MM.1S (cell line): ENCODE measurements around the gene MRPS21.

Experiments
- DNase-seq: peaks from one replicate; pipeline ENCODE4 v3.0.0-alpha.2; 2015
- H2AFZ ChIP-seq: fragments of 300-600 bp; sonication (generic); 2 replicates; pipeline ENCODE4 v1.6.0; 2016; ENCODE audit warnings: antibody characterized with exemption, low read length
- H3F3A ChIP-seq: fragments of 300-600 bp; sonication (generic); 2 replicates; pipeline ENCODE4 v1.6.1; 2016; ENCODE audit warnings: mild to moderate bottlenecking, antibody characterized with exemption, low read length, moderate library complexity, mixed read lengths; ENCODE audit not compliant: insufficient read depth
- H3K27ac ChIP-seq: fragments of 300-600 bp; sonication (generic); 2 replicates; pipeline ENCODE4 v1.5.1; 2016; ENCODE audit warnings: mild to moderate bottlenecking, low read length
- H3K27me3 ChIP-seq: fragments of 300-600 bp; sonication (generic); replicated peaks from 2 replicates; pipeline ENCODE4 v1.6.0; 2016; ENCODE audit warnings: low read length; ENCODE audit not compliant: insufficient read depth
- H3K36me3 ChIP-seq: fragments of 300-600 bp; sonication (generic); replicated peaks from 2 replicates; pipeline ENCODE4 v1.6.1; 2016; ENCODE audit warnings: mild to moderate bottlenecking, low read length, mixed read lengths; ENCODE audit not compliant: insufficient read depth
- H3K4me1 ChIP-seq: fragments of 300-600 bp; sonication (generic); 2 replicates; pipeline ENCODE4 v1.6.1; 2016; ENCODE audit warnings: low read length, mixed read lengths
- H3K4me2 ChIP-seq: fragments of 300-600 bp; sonication (generic); 2 replicates; pipeline ENCODE4 v1.6.0; 2016; ENCODE audit warnings: low read depth, low read length
- H3K4me3 ChIP-seq: fragments of 300-600 bp; sonication (generic); 2 replicates; pipeline ENCODE4 v1.5.1; 2016; ENCODE audit warnings: low read length, mixed read lengths
- H3K79me2 ChIP-seq: fragments of 300-600 bp; sonication (generic); 2 replicates; pipeline ENCODE4 v1.6.1; 2016; ENCODE audit warnings: mixed run types, low read length, mixed read lengths
- H3K9ac ChIP-seq: fragments of 300-600 bp; sonication (generic); 2 replicates; pipeline ENCODE4 v1.6.1; 2016; ENCODE audit warnings: low read length, mixed read lengths
- H3K9me2 ChIP-seq: fragments of 300-600 bp; sonication (generic); replicated peaks from 2 replicates; pipeline ENCODE4 v1.6.1; 2016; ENCODE audit warnings: mild to moderate bottlenecking, low read length, mixed read lengths; ENCODE audit not compliant: insufficient read depth
- H3K9me3 ChIP-seq: fragments of 300-600 bp; sonication (generic); replicated peaks from 2 replicates; pipeline ENCODE4 v1.6.1; 2016; ENCODE audit warnings: mild to moderate bottlenecking, low read length, mixed read lengths; ENCODE audit not compliant: insufficient read depth
- H4K20me1 ChIP-seq: fragments of 300-600 bp; sonication (generic); 2 replicates; pipeline ENCODE4 v1.6.1; 2016; ENCODE audit warnings: mild to moderate bottlenecking, low read length, moderate library complexity, mixed read lengths; ENCODE audit not compliant: insufficient read depth
- CTCF ChIP-seq: fragments of 300-600 bp; sonication (generic); IDR thresholded peaks from 2 replicates; pipeline ENCODE4 v1.5.1; 2016; ENCODE audit warnings: antibody characterized with exemption, low read length, mixed read lengths
- EZH2 ChIP-seq: fragments of 300-600 bp; sonication (generic); optimal IDR thresholded peaks from 2 replicates; pipeline ENCODE3; 2017; ENCODE audit warnings: low read depth, mild to moderate bottlenecking, antibody characterized with exemption, low read length, mixed read lengths
- EZH2phosphoT487 ChIP-seq: fragments of 300-600 bp; sonication (generic); IDR thresholded peaks from 2 replicates; pipeline ENCODE4 v1.6.1; 2018; ENCODE audit warnings: antibody characterized with exemption, low read length

MRPS21 gene

GRCh38 chr1:150273311-150273710 is 20.4 kb upstream of the MRPS21 start:
- Histone ChIP-seq H3K79me2 (peaks cover 21% of the 10 kb centered on the region), H3K9ac (no peak overlapping the region), H2AFZ (no peak overlapping the region), H3K27ac (no peak overlapping the region), H3F3A (no peaks in the 10 kb centered on the region), H3K9me2 (no peaks in the 10 kb centered on the region), H3K4me2 (no peak overlapping the region), H3K36me3 (no peaks in the 10 kb centered on the region; the same call in 1 of the 2 replicates), H3K4me3 (no peak overlapping the region), H3K9me3 (no peaks in the 10 kb centered on the region), H3K4me1 (no peaks in the 10 kb centered on the region; the same call in 1 of the 2 replicates), H4K20me1 (no peaks in the 10 kb centered on the region), H3K27me3 (no peaks in the 10 kb centered on the region)
- no peak for DNase-seq
- no peak for TF ChIP-seq EZH2
- TF ChIP-seq CTCF = no peak
- no peak for TF ChIP-seq EZH2phosphoT487

- no peaks in the 10 kb centered on the region for H3K9me3 ChIP-seq
- TF ChIP-seq EZH2 (no peak), EZH2phosphoT487 (no peak), CTCF (no peak)
- H3K4me3 ChIP-seq = no peak overlapping the region
- no peak for DNase-seq
- H3K79me2 ChIP-seq = no peaks in the 10 kb centered on the region
- no peaks in the 10 kb centered on the region for H4K20me1 ChIP-seq
- no peaks in the 10 kb centered on the region for H3F3A ChIP-seq
- H3K4me1 ChIP-seq = no peaks in the 10 kb centered on the region
- no peaks in the 10 kb centered on the region; the same call in 1 of the 2 replicates for H3K36me3 ChIP-seq
- H3K27me3 ChIP-seq = no peaks in the 10 kb centered on the region
- H3K9me2 ChIP-seq = no peaks in the 10 kb centered on the region
- no peak overlapping the region for H3K27ac ChIP-seq
- no peak overlapping the region for H3K9ac ChIP-seq
- no peak overlapping the region for H3K4me2 ChIP-seq
- no peak overlapping the region for H2AFZ ChIP-seq
Observed at GRCh38 chr1:150280138-150280707, 13.4 kb upstream of the MRPS21 start.

GRCh38 chr1:150281221-150281757 is 12.4 kb upstream of the MRPS21 start:
- Histone ChIP-seq H3K9ac (peak overlapping the region; percentile 33; the same call in 1 of the 2 replicates), H3K27ac (no peak overlapping the region), H3F3A (no peaks in the 10 kb centered on the region), H3K4me3 (peak overlapping the region; percentile 48), H3K4me2 (peak overlapping the region; percentile 83), H3K9me3 (no peaks in the 10 kb centered on the region), H4K20me1 (no peaks in the 10 kb centered on the region), H3K4me1 (no peaks in the 10 kb centered on the region), H2AFZ (peak overlapping the region; percentile 59), H3K36me3 (no peaks in the 10 kb centered on the region), H3K9me2 (no peaks in the 10 kb centered on the region), H3K79me2 (no peaks in the 10 kb centered on the region), H3K27me3 (no peaks in the 10 kb centered on the region)
- DNase-seq = peak; percentile 64
- no peak for TF ChIP-seq EZH2
- TF ChIP-seq CTCF = peak; percentile 78
